Upper lobe of right lung (tissue), 1 donor: ENCODE data around the gene MVD. TPM values are rescaled to one million over a fixed set of nuclear protein-coding genes. Genes with fewer than 3 reads are reported as not detected.

Source experiments
- ATAC-seq: fragments of 200-7000 bp; cut with Tn5 transposase; one replicate; pipeline ENCODE4 v1.9.1; 2020; ENCODE audit warnings: mild to moderate bottlenecking, moderate library complexity
- DNase-seq: peaks from one replicate; pipeline ENCODE4 v3.0.0-alpha.2; 2020
- H3K27ac ChIP-seq: fragments of 200-600 bp; one replicate; pipeline ENCODE4 v1.8.0; 2022
- H3K27me3 ChIP-seq: fragments of 200-600 bp; one replicate; pipeline ENCODE4 v1.8.0; 2022; ENCODE audit warnings: mild to moderate bottlenecking
- H3K36me3 ChIP-seq: fragments of 200-600 bp; one replicate; pipeline ENCODE4 v1.8.0; 2022
- H3K4me1 ChIP-seq: fragments of 200-600 bp; one replicate; pipeline ENCODE4 v1.8.0; 2022
- H3K4me3 ChIP-seq: fragments of 200-600 bp; one replicate; pipeline ENCODE4 v1.8.0; 2022; ENCODE audit warnings: mild to moderate bottlenecking
- H3K9me3 ChIP-seq: fragments of 200-600 bp; one replicate; pipeline ENCODE4 v1.8.0; 2022
- CTCF ChIP-seq: fragments of 200-600 bp; IDR thresholded peaks from one replicate; pipeline ENCODE4 v1.8.0; 2022; ENCODE audit warnings: antibody characterized with exemption
- intact Hi-C: fragments of 100-400 bp; cut with DNase I; formaldehyde crosslinking; loops from one replicate; pipeline ENCODE4 v1.11.0; 2022
- total RNA-seq: library from RNA; stranded (reverse); fragmentation: NEBNext Ultra II Directional; extraction: Animal tissue kit (Norgen Biotek cat#: 25700); gene quantifications from one replicate; pipeline ENCODE4 v1.2.1, GENCODE V29; 2021
- donor health status: DM: no; HTN: yes; CAD: no; lungs with severe emphysema.

The MVD gene
- total RNA-seq, 1 donor from 2014 or later, result 104 TPM

GRCh38 chr16:88698646-88699045 is 35.8 kb upstream of the MVD start:
- peaks cover 35% of the 10 kb centered on the region for H3K4me1 ChIP-seq
- ATAC-seq (no peak), DNase-seq (no peak)
- no peak overlapping the region for H3K4me3 ChIP-seq
- intact Hi-C loops, result no loop called here
- no peaks in the 10 kb centered on the region for H3K9me3 ChIP-seq
- peaks cover 36% of the 10 kb centered on the region for H3K36me3 ChIP-seq
- TF ChIP-seq CTCF, result no peak
- H3K27ac ChIP-seq, result no peak overlapping the region
- no peaks in the 10 kb centered on the region for H3K27me3 ChIP-seq

- intact Hi-C loops, result no loop called here
- ATAC-seq (no peak), DNase-seq (no peak)
- Histone ChIP-seq H3K27ac (no peak overlapping the region), H3K9me3 (no peaks in the 10 kb centered on the region), H3K4me3 (no peak overlapping the region), H3K4me1 (peaks cover 33% of the 10 kb centered on the region), H3K27me3 (no peaks in the 10 kb centered on the region), H3K36me3 (peaks cover 36% of the 10 kb centered on the region)
- no peak for TF ChIP-seq CTCF
Observed at GRCh38 chr16:88697831-88698615, 35.1 kb upstream of the MVD start.

- Histone ChIP-seq H3K27me3 (no peaks in the 10 kb centered on the region), H3K27ac (no peak overlapping the region), H3K4me1 (peaks cover 29% of the 10 kb centered on the region), H3K36me3 (peaks cover 36% of the 10 kb centered on the region), H3K9me3 (no peaks in the 10 kb centered on the region), H3K4me3 (no peak overlapping the region)
- ATAC-seq (no peak), DNase-seq (no peak)
- no peak for TF ChIP-seq CTCF
- intact Hi-C loops, result no loop called here
Observed at GRCh38 chr16:88697116-88697830, 34.4 kb upstream of the MVD start.

- intact Hi-C loops, result no loop called here
- no peaks in the 10 kb centered on the region for H3K27me3 ChIP-seq
- peaks cover 36% of the 10 kb centered on the region for H3K36me3 ChIP-seq
- TF ChIP-seq CTCF, result no peak
- DNase-seq, result no peak
- H3K9me3 ChIP-seq, result no peaks in the 10 kb centered on the region
- ATAC-seq, result no peak
- H3K4me1 ChIP-seq, result peaks cover 25% of the 10 kb centered on the region
- no peak overlapping the region for H3K27ac ChIP-seq
- no peak overlapping the region for H3K4me3 ChIP-seq
Observed at GRCh38 chr16:88696441-88696840, 33.5 kb upstream of the MVD start.

- Histone ChIP-seq H3K27me3 (peaks cover 7% of the 10 kb centered on the region), H3K9me3 (no peaks in the 10 kb centered on the region), H3K4me1 (peaks cover 20% of the 10 kb centered on the region), H3K27ac (no peak overlapping the region), H3K4me3 (no peak overlapping the region), H3K36me3 (peaks cover 36% of the 10 kb centered on the region)
- no peak for DNase-seq
- ATAC-seq, result no peak
- no peak for TF ChIP-seq CTCF
- intact Hi-C loops, result no loop called here
Observed at GRCh38 chr16:88695753-88696152, 32.9 kb upstream of the MVD start.
